Tibial nerve (tissue), 4 donors: Measurements from ENCODE around the gene ALK. TPM values are rescaled to one million over a fixed set of nuclear protein-coding genes. Genes with fewer than 3 reads are reported as not detected.

Experiments used
- DNase-seq, 2 donors: peaks; one replicate each; pipeline ENCODE4 v3.0.0-alpha.2; 2019; ENCODE audit warnings: low spot score in 2 of 2
- H3K27ac ChIP-seq, 4 donors: fragments of 200-600 bp; sonication (generic) in 3 of 4; one replicate each; pipeline ENCODE4 v1.5.1; 2017 to 2019; ENCODE audit warnings: mild to moderate bottlenecking in 1 of 4
- H3K27me3 ChIP-seq, 2 donors: fragments of 200-600 bp; sonication (generic) in 1 of 2; one replicate each; pipeline versions ENCODE4 v1.5.1 to v1.6.0; 2017 to 2019
- H3K36me3 ChIP-seq, 3 donors: fragments of 200-600 bp; sonication (generic); one replicate each; pipeline ENCODE4 v1.5.1; 2018 to 2019
- H3K4me1 ChIP-seq, 4 donors: fragments of 200-600 bp; sonication (generic) in 3 of 4; one replicate each; pipeline ENCODE4 v1.5.1; 2017 to 2019
- H3K4me3 ChIP-seq, 4 donors: fragments of 200-600 bp; sonication (generic) in 3 of 4; one replicate each; pipeline ENCODE4 v1.5.1; 2017 to 2019; ENCODE audit warnings: mild to moderate bottlenecking in 1 of 4, moderate library complexity in 1 of 4
- H3K9me3 ChIP-seq, 4 donors: fragments of 200-600 bp; sonication (generic) in 3 of 4; one replicate each; pipeline ENCODE4 v1.5.1; 2017 to 2019
- EP300 ChIP-seq, 2 donors: sonication (generic); formaldehyde crosslinking; IDR thresholded peaks; one replicate each; pipeline ENCODE4 v1.6.1; 2017; ENCODE audit warnings: antibody characterized with exemption in 2 of 2, mild to moderate bottlenecking in 1 of 2
- POLR2A ChIP-seq, 2 donors: fragments of 450-650 bp; IDR thresholded peaks; one replicate each; pipeline ENCODE4 v1.6.1; 2017; ENCODE audit warnings: antibody characterized with exemption in 2 of 2, mild to moderate bottlenecking in 2 of 2, moderate library complexity in 2 of 2
- WGBS, 2 donors: methylation state at CpG; one replicate each; pipeline ENCODE4 v1.1.5; 2018; 5-methylcytosine and 5-hydroxymethylcytosine counted together
- total RNA-seq, 4 donors: library from RNA; depleted of rRNA; stranded (reverse); fragments of >200 nt; gene quantifications; one replicate each; pipeline ENCODE4 v1.1.0, GENCODE V29; 2016
- TF ChIP-seq, protein P1 (sequence below), 5 experiments: fragments of 200-600 bp in 3 of 5; fragments of 450-650 bp in 2 of 5; sonication (generic) in 3 of 5; IDR thresholded peaks; one replicate each; pipeline ENCODE4 v1.5.1; 2016 to 2019; ENCODE audit warnings: antibody characterized with exemption in 5 of 5, mild to moderate bottlenecking in 3 of 5, moderate library complexity in 2 of 5

Gene ALK
- total RNA-seq, 4 donors from 2014 or later, result 0.39 to 4.8 (median 0.66) TPM

DNA sequence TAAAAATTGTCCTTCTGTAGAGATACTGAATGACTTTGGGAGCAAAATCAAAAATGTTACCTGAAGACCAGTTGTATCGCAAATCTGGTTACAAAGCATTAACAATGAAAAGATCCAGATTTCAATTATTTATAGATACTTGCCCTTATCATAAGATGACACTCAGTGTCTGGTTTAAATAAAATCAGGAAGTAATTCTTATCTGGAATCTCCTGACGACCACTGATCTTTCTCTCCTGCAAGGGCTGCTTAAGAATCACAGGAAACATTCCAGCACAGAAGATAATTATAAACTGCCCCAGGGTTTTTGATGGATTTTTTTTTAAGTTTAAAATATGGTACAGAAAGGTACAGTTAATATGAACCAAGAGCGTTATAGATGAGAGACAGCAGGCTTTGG is 205.7 kb downstream of the ALK start:
- Histone ChIP-seq H3K4me1 (no peaks in the 10 kb centered on the region), H3K27ac (no peak overlapping the region), H3K27me3 (no peaks in the 10 kb centered on the region), H3K4me3 (no peak overlapping the region), H3K9me3 (no peaks in the 10 kb centered on the region), H3K36me3 (no peaks in the 10 kb centered on the region)
- DNase-seq, result no peak
- 84% methylated on average over 3 of the region's 3 CpGs for WGBS, 2 donors
- no peak for TF ChIP-seq POLR2A (IDR thresholded peaks at IDR 0.05)
- TF ChIP-seq EP300 (IDR thresholded peaks at IDR 0.05), result no peak
- TF ChIP-seq, protein P1, sequence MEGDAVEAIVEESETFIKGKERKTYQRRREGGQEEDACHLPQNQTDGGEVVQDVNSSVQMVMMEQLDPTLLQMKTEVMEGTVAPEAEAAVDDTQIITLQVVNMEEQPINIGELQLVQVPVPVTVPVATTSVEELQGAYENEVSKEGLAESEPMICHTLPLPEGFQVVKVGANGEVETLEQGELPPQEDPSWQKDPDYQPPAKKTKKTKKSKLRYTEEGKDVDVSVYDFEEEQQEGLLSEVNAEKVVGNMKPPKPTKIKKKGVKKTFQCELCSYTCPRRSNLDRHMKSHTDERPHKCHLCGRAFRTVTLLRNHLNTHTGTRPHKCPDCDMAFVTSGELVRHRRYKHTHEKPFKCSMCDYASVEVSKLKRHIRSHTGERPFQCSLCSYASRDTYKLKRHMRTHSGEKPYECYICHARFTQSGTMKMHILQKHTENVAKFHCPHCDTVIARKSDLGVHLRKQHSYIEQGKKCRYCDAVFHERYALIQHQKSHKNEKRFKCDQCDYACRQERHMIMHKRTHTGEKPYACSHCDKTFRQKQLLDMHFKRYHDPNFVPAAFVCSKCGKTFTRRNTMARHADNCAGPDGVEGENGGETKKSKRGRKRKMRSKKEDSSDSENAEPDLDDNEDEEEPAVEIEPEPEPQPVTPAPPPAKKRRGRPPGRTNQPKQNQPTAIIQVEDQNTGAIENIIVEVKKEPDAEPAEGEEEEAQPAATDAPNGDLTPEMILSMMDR (IDR thresholded peaks at IDR 0.05), result no peak

DNA sequence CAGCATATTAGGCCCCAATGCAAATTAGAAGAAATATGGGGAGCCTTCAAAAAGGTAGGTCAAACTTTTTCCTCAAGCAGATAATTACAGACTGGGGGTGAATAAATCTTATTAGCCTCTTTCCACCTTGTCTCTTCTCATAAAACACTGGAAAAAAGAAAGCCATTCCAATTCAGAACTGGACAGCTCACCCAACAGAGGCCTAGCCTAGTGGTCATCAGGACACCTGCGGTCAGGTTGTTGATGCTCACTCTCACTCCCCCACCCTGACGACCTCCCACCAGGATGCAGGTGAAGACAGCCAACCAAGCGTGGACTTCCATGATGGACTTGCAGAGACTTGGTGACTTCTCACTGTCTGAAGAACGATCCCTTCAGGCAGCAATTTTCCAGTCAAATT is 207.1 kb downstream of the ALK start:
- Histone ChIP-seq H3K4me1 (no peaks in the 10 kb centered on the region), H3K4me3 (no peak overlapping the region), H3K27ac (no peak overlapping the region), H3K27me3 (no peaks in the 10 kb centered on the region), H3K9me3 (no peaks in the 10 kb centered on the region), H3K36me3 (no peaks in the 10 kb centered on the region)
- no peak for DNase-seq
- TF ChIP-seq, protein P1 (IDR thresholded peaks at IDR 0.05), result no peak
- TF ChIP-seq EP300 (IDR thresholded peaks at IDR 0.05) (no peak), POLR2A (IDR thresholded peaks at IDR 0.05) (no peak)
- WGBS, 2 donors, result 92 to 93% methylated on average over 4 of the region's 4 CpGs

DNA sequence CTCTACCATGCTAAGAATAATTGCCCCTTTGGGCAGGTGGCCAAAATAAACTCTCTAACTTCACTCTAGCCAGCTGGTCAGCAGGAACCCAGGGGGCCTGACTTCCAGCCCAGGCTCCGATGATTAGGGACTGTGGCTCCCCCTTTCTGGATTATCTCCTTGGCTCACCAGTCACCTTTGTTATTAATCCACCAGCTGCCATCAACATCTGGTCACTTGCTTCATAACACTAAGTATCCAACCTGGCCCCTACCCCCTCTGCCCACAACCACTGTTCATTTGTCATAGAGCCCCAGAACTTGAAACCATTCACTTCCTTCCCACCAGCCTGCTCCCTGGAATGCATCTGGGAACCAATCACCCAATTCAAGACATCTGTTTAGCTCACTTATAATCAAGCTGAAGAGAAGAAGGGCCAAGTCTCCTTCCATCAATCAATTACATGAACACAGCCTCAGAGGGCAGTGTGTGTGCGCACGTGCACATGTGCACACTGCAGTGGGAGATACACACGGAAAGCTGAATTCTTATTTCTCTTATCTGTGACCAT is 215.1 kb downstream of the ALK start:
- H3K27ac ChIP-seq, result no peak overlapping the region
- H3K9me3 ChIP-seq, result no peaks in the 10 kb centered on the region
- WGBS, 2 donors, result 70 to 87% methylated on average over 4 of the region's 4 CpGs
- DNase-seq, result no peak
- no peaks in the 10 kb centered on the region for H3K27me3 ChIP-seq
- H3K4me3 ChIP-seq, result no peak overlapping the region
- H3K4me1 ChIP-seq, result no peaks in the 10 kb centered on the region
- TF ChIP-seq EP300 (IDR thresholded peaks at IDR 0.05) (no peak), POLR2A (IDR thresholded peaks at IDR 0.05) (no peak)
- TF ChIP-seq, protein P1 (IDR thresholded peaks at IDR 0.05), result no peak
- no peaks in the 10 kb centered on the region for H3K36me3 ChIP-seq

DNA sequence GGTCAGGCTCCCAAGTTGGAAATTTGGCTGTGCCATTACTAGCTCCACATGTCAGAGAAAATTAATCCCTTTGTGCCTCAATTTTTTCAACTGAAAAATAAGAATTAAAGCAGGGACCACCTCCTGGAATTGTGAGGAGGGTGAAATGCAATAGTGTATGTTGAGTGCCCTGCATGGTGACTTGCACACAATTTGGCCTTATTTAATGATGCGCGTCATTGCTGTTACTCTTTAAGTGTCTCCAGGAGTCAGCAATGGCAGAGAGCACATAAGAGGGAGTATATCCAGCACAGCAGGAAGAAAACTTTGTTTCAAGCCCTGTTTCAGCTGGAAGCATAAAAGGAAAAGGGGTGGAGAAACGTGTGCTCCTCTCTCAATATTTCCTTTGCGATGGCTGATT is 215.8 kb downstream of the ALK start:
- no peak overlapping the region for H3K4me3 ChIP-seq
- no peaks in the 10 kb centered on the region for H3K36me3 ChIP-seq
- H3K27me3 ChIP-seq, result no peaks in the 10 kb centered on the region
- TF ChIP-seq, protein P1 (IDR thresholded peaks at IDR 0.05), result no peak
- TF ChIP-seq EP300 (IDR thresholded peaks at IDR 0.05) (no peak), POLR2A (IDR thresholded peaks at IDR 0.05) (no peak)
- H3K4me1 ChIP-seq, result no peaks in the 10 kb centered on the region
- 66 to 77% methylated on average over 4 of the region's 4 CpGs for WGBS, 2 donors
- no peak for DNase-seq
- H3K27ac ChIP-seq, result no peak overlapping the region
- no peaks in the 10 kb centered on the region for H3K9me3 ChIP-seq

DNA sequence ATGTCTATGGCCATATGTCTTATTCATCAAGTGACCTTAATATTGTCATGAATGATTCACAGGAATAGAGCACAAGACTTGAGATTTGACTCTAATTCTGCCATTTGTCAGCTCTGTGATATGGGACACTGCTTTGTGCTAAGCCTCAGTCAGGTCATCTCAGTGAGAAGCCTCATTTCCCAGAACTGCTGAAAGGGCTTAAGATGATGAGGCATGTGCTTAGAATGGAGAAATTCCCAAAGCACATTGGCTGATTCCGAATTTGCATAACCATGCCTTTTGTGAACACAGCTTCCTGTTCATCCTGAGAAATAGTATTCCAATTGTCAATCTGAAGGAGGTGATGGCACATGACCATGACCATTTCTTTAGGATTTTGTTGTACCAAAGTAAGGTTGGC is 218.1 kb downstream of the ALK start:
- DNase-seq, result no peak
- no peaks in the 10 kb centered on the region for H3K27me3 ChIP-seq
- 86 to 91% methylated on average over 1 of the region's 1 CpG for WGBS, 2 donors
- no peak overlapping the region for H3K27ac ChIP-seq
- H3K9me3 ChIP-seq, result no peaks in the 10 kb centered on the region
- no peaks in the 10 kb centered on the region for H3K36me3 ChIP-seq
- no peak overlapping the region for H3K4me3 ChIP-seq
- TF ChIP-seq POLR2A (IDR thresholded peaks at IDR 0.05) (no peak), EP300 (IDR thresholded peaks at IDR 0.05) (no peak)
- TF ChIP-seq, protein P1 (IDR thresholded peaks at IDR 0.05), result no peak
- no peaks in the 10 kb centered on the region for H3K4me1 ChIP-seq
